ENCODE measurements around the gene PRKCE. TPM values are rescaled to one million over a fixed set of nuclear protein-coding genes. Genes with fewer than 3 reads are reported as not detected.

Gene PRKCE
- polyA plus RNA-seq, 3 donors, result 1.3 to 7.7 (median 2.3) TPM

GRCh38 chr2:45849491-45850283 lies 198.2 kb downstream of the PRKCE start:
- H3K4me1 ChIP-seq (ENCODE audit: control insufficient read depth in 1 of 2, insufficient read depth in 2 of 2, low read length in 2 of 2), result peaks cover 0 to 6% of the 10 kb centered on the region in 2 donors
- TF ChIP-seq CTCF (IDR thresholded peaks at IDR 0.05), result no peak
- no peak overlapping the region for H3K4me3 ChIP-seq (replicated peaks in 1 of 3; ENCODE audit: low read depth in 2 of 3, low read length in 3 of 3)
- Mint-ChIP-seq H3K4me1 (peaks cover 14% of the 10 kb centered on the region), H3K27ac (no peak overlapping the region), H3K9me3 (peaks cover 0 to 2% (median 0%) of the 10 kb centered on the region in 7 donors), H3K36me3 (peaks cover 10 to 19% of the 10 kb centered on the region in 2 donors), H3K27me3 (ENCODE audit: low read depth in 3 of 3) (peaks cover 0 to 2% (median 0%) of the 10 kb centered on the region in 3 donors), H3K4me3 (no peak overlapping the region)
- no peak overlapping the region for H3K9ac ChIP-seq (ENCODE audit: insufficient read depth, low read length, poor library complexity, severe bottlenecking)
- H3K27me3 ChIP-seq (ENCODE audit: control insufficient read depth in 2 of 2, insufficient read depth in 2 of 2, low read length in 2 of 2), result no peaks in the 10 kb centered on the region
- H3K4me2 ChIP-seq (replicated peaks; ENCODE audit: extremely low read depth, low read length, poor library complexity, severe bottlenecking), result no peak overlapping the region
- no peaks in the 10 kb centered on the region for H4K20me1 ChIP-seq (ENCODE audit: insufficient read depth, low read length)
- no peak overlapping the region for H3K27ac ChIP-seq (ENCODE audit: low read depth in 1 of 2, low read length in 2 of 2)
- WGBS (ENCODE audit: insufficient coverage), result 87% methylated on average over 2 of the region's 7 CpGs
- peaks cover 0 to 14% of the 10 kb centered on the region in 2 donors for H3K36me3 ChIP-seq (replicated peaks in 1 of 2; ENCODE audit: control insufficient read depth in 1 of 2, insufficient read depth in 2 of 2, low read length in 2 of 2)
- no peaks in the 10 kb centered on the region for H3K9me3 ChIP-seq (replicated peaks in 1 of 2; ENCODE audit: control insufficient read depth in 1 of 2, insufficient read depth in 1 of 2, low read length in 2 of 2)
- intact Hi-C loops (cut with micrococcal nuclease), result no loop called here
- no peak overlapping the region for H2AFZ ChIP-seq (ENCODE audit: insufficient read depth, low read depth, low read length, poor library complexity, severe bottlenecking)
- no peak for DNase-seq
- H3K79me2 ChIP-seq (ENCODE audit: insufficient read depth, low read length), result no peaks in the 10 kb centered on the region

DNA sequence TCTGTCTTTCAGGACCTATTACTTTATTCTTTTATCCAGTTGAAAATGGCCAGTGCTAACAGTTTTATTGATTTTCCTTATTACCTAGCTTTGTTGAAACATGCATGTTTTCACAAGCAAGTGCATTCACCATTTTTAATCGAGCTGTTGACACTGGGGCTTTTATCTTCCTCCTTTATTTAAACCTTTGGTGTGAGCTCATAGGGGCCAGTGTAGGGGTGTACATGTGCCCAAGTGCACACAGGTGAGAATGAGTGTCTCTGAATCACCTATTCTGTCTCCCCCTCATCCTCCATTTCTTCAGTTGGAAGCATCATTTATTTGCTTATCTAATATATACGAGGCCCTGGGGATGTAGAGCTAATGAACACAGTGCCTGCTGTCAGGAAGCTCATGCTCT lies 199.1 kb downstream of the PRKCE start:
- H4K20me1 ChIP-seq (ENCODE audit: insufficient read depth, low read length), result no peaks in the 10 kb centered on the region
- H3K79me2 ChIP-seq (ENCODE audit: insufficient read depth, low read length), result no peaks in the 10 kb centered on the region
- peaks cover 0 to 12% of the 10 kb centered on the region in 2 donors for H3K36me3 ChIP-seq (replicated peaks in 1 of 2; ENCODE audit: control insufficient read depth in 1 of 2, insufficient read depth in 2 of 2, low read length in 2 of 2)
- no peaks in the 10 kb centered on the region for H3K4me1 ChIP-seq (ENCODE audit: control insufficient read depth in 1 of 2, insufficient read depth in 2 of 2, low read length in 2 of 2)
- H3K9me3 ChIP-seq (replicated peaks in 1 of 2; ENCODE audit: control insufficient read depth in 1 of 2, insufficient read depth in 1 of 2, low read length in 2 of 2), result no peaks in the 10 kb centered on the region
- Mint-ChIP-seq H3K27ac (peak overlapping the region in 1 of 7 donors; percentile 61), H3K36me3 (peaks cover 10 to 19% of the 10 kb centered on the region in 2 donors), H3K27me3 (ENCODE audit: low read depth in 3 of 3) (peaks cover 0 to 2% (median 0%) of the 10 kb centered on the region in 3 donors), H3K4me3 (no peak overlapping the region), H3K9me3 (peaks cover 0 to 2% (median 0%) of the 10 kb centered on the region in 7 donors), H3K4me1 (peaks cover 11% of the 10 kb centered on the region)
- H3K4me3 ChIP-seq (replicated peaks in 1 of 3; ENCODE audit: low read depth in 2 of 3, low read length in 3 of 3), result no peak overlapping the region
- 100% methylated on average over 1 of the region's 2 CpGs for WGBS (ENCODE audit: insufficient coverage)
- H3K9ac ChIP-seq (ENCODE audit: insufficient read depth, low read length, poor library complexity, severe bottlenecking), result no peak overlapping the region
- intact Hi-C loops (cut with micrococcal nuclease), result no loop called here
- H3K27me3 ChIP-seq (ENCODE audit: control insufficient read depth in 2 of 2, insufficient read depth in 2 of 2, low read length in 2 of 2), result no peaks in the 10 kb centered on the region
- no peak overlapping the region for H2AFZ ChIP-seq (ENCODE audit: insufficient read depth, low read depth, low read length, poor library complexity, severe bottlenecking)
- no peak overlapping the region for H3K4me2 ChIP-seq (replicated peaks; ENCODE audit: extremely low read depth, low read length, poor library complexity, severe bottlenecking)
- no peak for DNase-seq
- TF ChIP-seq CTCF (IDR thresholded peaks at IDR 0.05), result no peak
- no peak overlapping the region for H3K27ac ChIP-seq (ENCODE audit: low read depth in 1 of 2, low read length in 2 of 2)
